Rectal smooth muscle tissue (tissue), 1 donor: ENCODE measurements around the gene OGFOD3.
"Not testable (repeated sequence)": the region's sequence is repeated elsewhere in the genome, so short reads cannot be mapped to it uniquely, and the experiment has no call there.

ENCODE experiments used
- H3K27ac ChIP-seq: one replicate; pipeline ENCODE4 v1.7.0; 2013; ENCODE audit warnings: low read depth, low read length, inconsistent platforms
- H3K27me3 ChIP-seq: one replicate; pipeline ENCODE4 v1.7.0; 2013; ENCODE audit warnings: low read length; ENCODE audit not compliant: control insufficient read depth, insufficient read depth
- H3K36me3 ChIP-seq: one replicate; pipeline ENCODE4 v1.7.0; 2013; ENCODE audit warnings: low read length; ENCODE audit not compliant: control insufficient read depth, insufficient read depth
- H3K4me1 ChIP-seq: one replicate; pipeline ENCODE4 v1.7.0; 2013; ENCODE audit warnings: low read length; ENCODE audit not compliant: control insufficient read depth, insufficient read depth
- H3K4me3 ChIP-seq: one replicate; pipeline ENCODE4 v1.7.0; 2013; ENCODE audit warnings: low read length
- H3K9ac ChIP-seq: one replicate; pipeline ENCODE4 v1.7.0; 2013; ENCODE audit warnings: low read length

OGFOD3 gene

GRCh38 chr17:82416264-82416663 lies 2.1 kb downstream of the OGFOD3 start:
- Histone ChIP-seq H3K27me3 (no peaks in the 10 kb centered on the region), H3K9ac (no peak overlapping the region), H3K27ac (no peak overlapping the region), H3K36me3 (peaks cover 5% of the 10 kb centered on the region), H3K4me1 (no peaks in the 10 kb centered on the region), H3K4me3 (no peak overlapping the region)

GRCh38 chr17:82415786-82416185 lies 2.6 kb downstream of the OGFOD3 start:
- Histone ChIP-seq H3K27ac (no peak overlapping the region), H3K4me3 (no peak overlapping the region), H3K4me1 (no peaks in the 10 kb centered on the region), H3K36me3 (peaks cover under 1% of the 10 kb centered on the region), H3K9ac (no peak overlapping the region), H3K27me3 (no peaks in the 10 kb centered on the region)

GRCh38 chr17:82415336-82415735 lies 3.0 kb downstream of the OGFOD3 start:
- no peak overlapping the region for H3K9ac ChIP-seq
- H3K27me3 ChIP-seq: no peaks in the 10 kb centered on the region
- no peaks in the 10 kb centered on the region for H3K36me3 ChIP-seq

GRCh38 chr17:82414548-82415281 lies 3.7 kb downstream of the OGFOD3 start:
- Histone ChIP-seq H3K4me3 (no peak overlapping the region), H3K4me1 (no peaks in the 10 kb centered on the region)

More at GRCh38 chr17:82415336-82415735, 3.0 kb downstream of the OGFOD3 start:
- Histone ChIP-seq H3K4me1 (no peaks in the 10 kb centered on the region), H3K4me3 (no peak overlapping the region), H3K27ac (no peak overlapping the region)

GRCh38 chr17:82412535-82413520 lies 5.6 kb downstream of the OGFOD3 start:
- Histone ChIP-seq H3K4me1 (no peaks in the 10 kb centered on the region), H3K27ac (no peak overlapping the region), H3K4me3 (no peak overlapping the region), H3K9ac (no peak overlapping the region), H3K27me3 (no peaks in the 10 kb centered on the region), H3K36me3 (no peaks in the 10 kb centered on the region)

More at GRCh38 chr17:82414548-82415281, 3.7 kb downstream of the OGFOD3 start:
- Histone ChIP-seq H3K27ac (no peak overlapping the region), H3K27me3 (no peaks in the 10 kb centered on the region), H3K9ac (no peak overlapping the region), H3K36me3 (no peaks in the 10 kb centered on the region)

- H3K9ac ChIP-seq, H3K4me3 ChIP-seq, H3K27me3 ChIP-seq, H3K27ac ChIP-seq, H3K4me1 ChIP-seq, H3K36me3 ChIP-seq: not testable (repeated sequence)
Observed at GRCh38 chr17:82412081-82412480, 6.3 kb downstream of the OGFOD3 start.

GRCh38 chr17:82411396-82412053 lies 6.9 kb downstream of the OGFOD3 start:
- H3K4me3 ChIP-seq: no peak overlapping the region
- H3K4me1 ChIP-seq: no peaks in the 10 kb centered on the region
- H3K9ac ChIP-seq: no peak overlapping the region
- H3K36me3 ChIP-seq: no peaks in the 10 kb centered on the region
- H3K27ac ChIP-seq: no peak overlapping the region
- no peaks in the 10 kb centered on the region for H3K27me3 ChIP-seq

- no peak overlapping the region for H3K4me3 ChIP-seq
- H3K36me3 ChIP-seq: peaks cover 4% of the 10 kb centered on the region
- H3K27me3 ChIP-seq: no peaks in the 10 kb centered on the region
- H3K4me1 ChIP-seq: no peaks in the 10 kb centered on the region
- no peak overlapping the region for H3K27ac ChIP-seq
- H3K9ac ChIP-seq: no peak overlapping the region
Observed at GRCh38 chr17:82410014-82410716, 8.2 kb downstream of the OGFOD3 start.

- Histone ChIP-seq H3K4me3 (no peak overlapping the region), H3K9ac (no peak overlapping the region), H3K27ac (no peak overlapping the region), H3K27me3 (no peaks in the 10 kb centered on the region), H3K4me1 (no peaks in the 10 kb centered on the region), H3K36me3 (peaks cover 4% of the 10 kb centered on the region)
Observed at GRCh38 chr17:82408938-82409318, 9.5 kb downstream of the OGFOD3 start.

- Histone ChIP-seq H3K36me3 (peaks cover 9% of the 10 kb centered on the region), H3K4me1 (no peaks in the 10 kb centered on the region), H3K9ac (no peak overlapping the region), H3K27me3 (no peaks in the 10 kb centered on the region), H3K4me3 (no peak overlapping the region), H3K27ac (no peak overlapping the region)
Observed at GRCh38 chr17:82408288-82408937, 10.0 kb downstream of the OGFOD3 start.

- H3K27ac ChIP-seq: no peak overlapping the region
Observed at GRCh38 chr17:82407255-82407654, 11.1 kb downstream of the OGFOD3 start.

More at GRCh38 chr17:82407255-82407654, 11.1 kb downstream of the OGFOD3 start:
- Histone ChIP-seq H3K27me3 (no peaks in the 10 kb centered on the region), H3K36me3 (peaks cover 9% of the 10 kb centered on the region), H3K4me3 (no peak overlapping the region), H3K9ac (no peak overlapping the region), H3K4me1 (no peaks in the 10 kb centered on the region)
